ENCODE measurements around the gene SLC16A12. TPM values are rescaled to one million over a fixed set of nuclear protein-coding genes. Genes with fewer than 3 reads are reported as not detected.

SLC16A12 gene
- total RNA-seq, 1 experiment from 2014 or later, result 0.77 TPM

DNA sequence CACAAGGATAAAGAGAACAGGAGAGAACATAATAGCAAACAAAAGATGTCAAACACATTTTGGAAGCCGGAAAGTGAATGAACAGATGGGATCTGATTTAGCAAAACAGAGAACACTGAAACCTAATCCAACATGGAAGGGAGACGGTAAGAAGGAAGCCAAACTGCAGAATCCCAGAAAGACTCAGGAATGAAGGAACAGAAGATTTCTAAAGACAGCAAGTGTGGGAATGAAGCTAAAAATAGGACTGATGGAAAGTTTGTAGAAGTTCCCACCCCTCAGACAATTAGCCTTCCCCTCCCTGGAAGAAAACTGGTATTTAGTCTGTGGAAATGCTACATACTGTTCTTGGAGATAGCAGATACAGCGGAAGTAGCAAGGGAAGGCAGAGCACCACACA, 40.8 kb downstream of the SLC16A12 start:
- Histone ChIP-seq H3K14ac (ENCODE audit: insufficient read depth, low read length) (no peak overlapping the region), H2BK20ac (ENCODE audit: low read depth, low read length, poor library complexity, severe bottlenecking) (no peak overlapping the region), H2AK5ac (ENCODE audit: insufficient read length, low read length) (no peak overlapping the region), H3K9me3 (ENCODE audit: control insufficient read depth, low read depth, low read length) (no peaks in the 10 kb centered on the region), H2AFZ (ENCODE audit: low read length) (no peak overlapping the region), H3K4me1 (ENCODE audit: insufficient read depth, low read length) (no peaks in the 10 kb centered on the region; the same call in 1 of the 2 replicates), H3K56ac (ENCODE audit: insufficient read length, low read depth, low read length) (no peak overlapping the region), H4K20me1 (ENCODE audit: control insufficient read depth, insufficient read depth, insufficient read length) (no peaks in the 10 kb centered on the region), H3K27me3 (ENCODE audit: insufficient read depth, low read length) (no peaks in the 10 kb centered on the region), H3K18ac (ENCODE audit: insufficient read length, low read depth, low read length) (no peak overlapping the region), H3T11ph (ENCODE audit: low read length) (no peak overlapping the region), H3K27ac (ENCODE audit: insufficient read length, low read depth, low read length) (no peak overlapping the region), H3K4me2 (ENCODE audit: insufficient read depth, insufficient read length, low read length) (no peak overlapping the region), H2BK15ac (ENCODE audit: low read depth, low read length) (no peak overlapping the region), H3K4ac (ENCODE audit: low read depth, low read length) (no peak overlapping the region), H4K91ac (ENCODE audit: insufficient read length, low read depth, low read length) (no peak overlapping the region), H3K79me2 (ENCODE audit: insufficient read depth, low read length) (no peaks in the 10 kb centered on the region), H2BK12ac (ENCODE audit: insufficient read length, low read depth, low read length) (no peak overlapping the region), H3K9ac (ENCODE audit: extremely low read depth, insufficient read length, low read length) (no peak overlapping the region), H4K8ac (replicated peaks; ENCODE audit: insufficient read length, low read depth, low read length) (no peak overlapping the region), H2BK120ac (ENCODE audit: low read depth, low read length, poor library complexity, severe bottlenecking) (no peak overlapping the region), H3K23me2 (ENCODE audit: insufficient read length, low read depth, low read length, poor library complexity, severe bottlenecking) (no peaks in the 10 kb centered on the region), H4K5ac (ENCODE audit: insufficient read length, low read depth, low read length) (no peak overlapping the region), H3K23ac (ENCODE audit: insufficient read length, low read depth, low read length) (no peak overlapping the region), H3K79me1 (ENCODE audit: insufficient read depth, low read depth, low read length, poor library complexity, severe bottlenecking) (no peaks in the 10 kb centered on the region), H2BK5ac (ENCODE audit: insufficient read length, low read length) (no peak overlapping the region)
- no peak overlapping the region for H3K27ac Mint-ChIP-seq
- TF ChIP-seq, protein P1, sequence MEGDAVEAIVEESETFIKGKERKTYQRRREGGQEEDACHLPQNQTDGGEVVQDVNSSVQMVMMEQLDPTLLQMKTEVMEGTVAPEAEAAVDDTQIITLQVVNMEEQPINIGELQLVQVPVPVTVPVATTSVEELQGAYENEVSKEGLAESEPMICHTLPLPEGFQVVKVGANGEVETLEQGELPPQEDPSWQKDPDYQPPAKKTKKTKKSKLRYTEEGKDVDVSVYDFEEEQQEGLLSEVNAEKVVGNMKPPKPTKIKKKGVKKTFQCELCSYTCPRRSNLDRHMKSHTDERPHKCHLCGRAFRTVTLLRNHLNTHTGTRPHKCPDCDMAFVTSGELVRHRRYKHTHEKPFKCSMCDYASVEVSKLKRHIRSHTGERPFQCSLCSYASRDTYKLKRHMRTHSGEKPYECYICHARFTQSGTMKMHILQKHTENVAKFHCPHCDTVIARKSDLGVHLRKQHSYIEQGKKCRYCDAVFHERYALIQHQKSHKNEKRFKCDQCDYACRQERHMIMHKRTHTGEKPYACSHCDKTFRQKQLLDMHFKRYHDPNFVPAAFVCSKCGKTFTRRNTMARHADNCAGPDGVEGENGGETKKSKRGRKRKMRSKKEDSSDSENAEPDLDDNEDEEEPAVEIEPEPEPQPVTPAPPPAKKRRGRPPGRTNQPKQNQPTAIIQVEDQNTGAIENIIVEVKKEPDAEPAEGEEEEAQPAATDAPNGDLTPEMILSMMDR (conservative IDR thresholded peaks at IDR 0.05), result no peak
- no peaks in the 10 kb centered on the region for H3K9me3 Mint-ChIP-seq
- no peaks in the 10 kb centered on the region for H3K27me3 Mint-ChIP-seq (ENCODE audit: low read depth)
- WGBS (ENCODE audit: extremely low coverage, insufficient read length, low lambda C conversion rate), result no CpG with 5 or more reads among the region's 3 CpGs
- no peak for DNase-seq
- peaks cover 22 to 30% of the 10 kb centered on the region in 2 experiments for H3K4me1 Mint-ChIP-seq
- no peaks in the 10 kb centered on the region for H3K36me3 Mint-ChIP-seq (ENCODE audit: insufficient read depth in 1 of 3, low read depth in 3 of 3)
- no peak overlapping the region for H3K4me3 Mint-ChIP-seq

Data from H9 (cell line).